HepG2 (cell line): Measurements from ENCODE around the gene SMPD2. TPM values are rescaled to one million over a fixed set of nuclear protein-coding genes. Genes with fewer than 3 reads are reported as not detected.

Experiments
- CENPX ChIP-seq: sonication (generic); formaldehyde crosslinking; IDR thresholded peaks from 2 replicates; pipeline ENCODE4 v1.9.0; 2021; ENCODE audit warnings: mild to moderate bottlenecking, missing genetic modification reagents, moderate library complexity
- ERF ChIP-seq: IDR thresholded peaks from 2 replicates; pipeline ENCODE4 v1.6.1; 2018; ENCODE audit warnings: missing biosample characterization, missing genetic modification reagents
- HMG20A ChIP-seq: IDR thresholded peaks from 2 replicates; pipeline ENCODE4 v1.6.1; 2016; ENCODE audit warnings: borderline replicate concordance
- KLF13 ChIP-seq: sonication (generic); formaldehyde crosslinking; IDR thresholded peaks from 2 replicates; pipeline ENCODE4 v1.4.0; 2020; ENCODE audit warnings: mild to moderate bottlenecking, missing genetic modification reagents
- MAFG ChIP-seq: sonication (generic); formaldehyde crosslinking; IDR thresholded peaks from 2 replicates; pipeline ENCODE4 v1.5.1; 2020; ENCODE audit warnings: mild to moderate bottlenecking, missing genetic modification reagents
- NFKB2 ChIP-seq: sonication (generic); formaldehyde crosslinking; IDR thresholded peaks from 2 replicates; pipeline ENCODE4 v1.4.0; 2020; ENCODE audit warnings: missing genetic modification reagents, borderline replicate concordance
- PHF8 ChIP-seq: sonication (generic); formaldehyde crosslinking; IDR thresholded peaks from 2 replicates; pipeline ENCODE4 v1.5.0; 2020; ENCODE audit warnings: missing genetic modification reagents
- SALL1 ChIP-seq: sonication (generic); formaldehyde crosslinking; IDR thresholded peaks from 2 replicates; pipeline ENCODE4 v1.8.0; 2022; ENCODE audit warnings: mild to moderate bottlenecking, missing genetic modification reagents
- SOX13 ChIP-seq, 3 experiments: fragments of 450-650 bp in 1 of 3; sonication (generic) in 1 of 3; formaldehyde crosslinking in 1 of 3; IDR thresholded peaks in 2 of 3; conservative IDR thresholded peaks in 1 of 3; 2 replicates each; pipeline versions ENCODE4 v1.5.0 to v1.6.1; 2016 to 2020; ENCODE audit warnings: antibody characterized with exemption in 1 of 3, mild to moderate bottlenecking in 1 of 3, missing compliant biosample characterization in 1 of 3, missing genetic modification reagents in 1 of 3, moderate library complexity in 1 of 3
- SP4 ChIP-seq: sonication (generic); formaldehyde crosslinking; IDR thresholded peaks from 2 replicates; pipeline ENCODE4 v1.8.1; 2023; ENCODE audit warnings: mild to moderate bottlenecking, missing genetic modification reagents
- XRCC5 ChIP-seq: fragments of 200-400 bp; formaldehyde crosslinking; optimal IDR thresholded peaks from 2 replicates; pipeline ENCODE3; 2017; ENCODE audit warnings: mild to moderate bottlenecking, low read length
- ZBTB8A ChIP-seq: sonication (generic); formaldehyde crosslinking; IDR thresholded peaks from 2 replicates; pipeline ENCODE4 v1.4.0; 2020; ENCODE audit warnings: mild to moderate bottlenecking, low read depth, missing genetic modification reagents, borderline replicate concordance
- ZFP36L2 ChIP-seq: sonication (generic); formaldehyde crosslinking; IDR thresholded peaks from 2 replicates; pipeline ENCODE4 v1.4.0; 2020; ENCODE audit warnings: missing genetic modification reagents
- ZNF207 ChIP-seq: fragments of 450-650 bp; IDR thresholded peaks from 2 replicates; pipeline ENCODE4 v1.6.1; 2016; ENCODE audit warnings: antibody characterized with exemption, borderline replicate concordance
- ZNF230 ChIP-seq: sonication (generic); formaldehyde crosslinking; IDR thresholded peaks from 2 replicates; pipeline ENCODE4 v1.4.0; 2020; ENCODE audit warnings: mild to moderate bottlenecking, missing genetic modification reagents
- ZNF333 ChIP-seq: sonication (generic); formaldehyde crosslinking; IDR thresholded peaks from 2 replicates; pipeline ENCODE4 v1.4.0; 2020; ENCODE audit warnings: mild to moderate bottlenecking, missing genetic modification reagents, borderline replicate concordance
- ZNF451 ChIP-seq: sonication (generic); formaldehyde crosslinking; IDR thresholded peaks from 2 replicates; pipeline ENCODE4 v1.5.0; 2020; ENCODE audit warnings: mild to moderate bottlenecking, missing genetic modification reagents
- ZNF484 ChIP-seq: sonication (generic); formaldehyde crosslinking; IDR thresholded peaks from 2 replicates; pipeline ENCODE4 v1.5.1; 2020; ENCODE audit warnings: mild to moderate bottlenecking, low read depth, missing genetic modification reagents, borderline replicate concordance
- ZNF790 ChIP-seq: sonication (generic); formaldehyde crosslinking; IDR thresholded peaks from 2 replicates; pipeline ENCODE4 v1.8.0; 2022; ENCODE audit warnings: missing genetic modification reagents, mild to moderate bottlenecking, borderline replicate concordance
- polyA plus RNA-seq, 8 experiments: library from polyadenylated mRNA; depleted of rRNA in 3 of 8; stranded (reverse) in 7 of 8; unstranded in 1 of 8; fragments of >200 nt; fragmentation: Illumina TruSeq in 4 of 8; extraction: Trizol in 4 of 8; gene quantifications; 2 replicates each; pipeline versions ENCODE4 v1.2.1 to v1.2.3, GENCODE V29; 2011 to 2016; ENCODE audit warnings: low read depth in 4 of 8, missing spikeins in 1 of 8, mixed read lengths in 1 of 8; ENCODE audit not compliant: insufficient read depth in 1 of 8
- total RNA-seq, 5 experiments: library from RNA; depleted of rRNA; stranded (reverse); fragments of >200 nt; fragmentation: Illumina TruSeq; extraction: Trizol; gene quantifications; 2 replicates each; pipeline ENCODE4 v1.2.3, GENCODE V29; 2016; ENCODE audit warnings: low read depth in 1 of 5
- TF ChIP-seq, protein P1 (sequence below): sonication (generic); formaldehyde crosslinking; IDR thresholded peaks from 2 replicates; pipeline ENCODE4 v1.5.0; 2020; ENCODE audit warnings: missing genetic modification reagents
- TF ChIP-seq, protein P2 (sequence below): sonication (generic); IDR thresholded peaks from 2 replicates; pipeline ENCODE4 v1.6.1; 2016; ENCODE audit warnings: low read depth, borderline replicate concordance
- TF ChIP-seq, protein P3 (sequence below): sonication (generic); formaldehyde crosslinking; IDR thresholded peaks from 2 replicates; pipeline ENCODE4 v1.4.0; 2020; ENCODE audit warnings: low read depth, mild to moderate bottlenecking, missing genetic modification reagents
- TF ChIP-seq, protein P4 (sequence below): sonication (generic); formaldehyde crosslinking; IDR thresholded peaks from 2 replicates; pipeline ENCODE4 v1.5.0; 2020; ENCODE audit warnings: missing genetic modification reagents

Gene SMPD2
- total and polyA plus RNA-seq, 2 of the 13 experiments (the other 11 are each of a cell fraction or from before 2014, with no cell fraction given) = 5.9 to 10.6 TPM

DNA sequence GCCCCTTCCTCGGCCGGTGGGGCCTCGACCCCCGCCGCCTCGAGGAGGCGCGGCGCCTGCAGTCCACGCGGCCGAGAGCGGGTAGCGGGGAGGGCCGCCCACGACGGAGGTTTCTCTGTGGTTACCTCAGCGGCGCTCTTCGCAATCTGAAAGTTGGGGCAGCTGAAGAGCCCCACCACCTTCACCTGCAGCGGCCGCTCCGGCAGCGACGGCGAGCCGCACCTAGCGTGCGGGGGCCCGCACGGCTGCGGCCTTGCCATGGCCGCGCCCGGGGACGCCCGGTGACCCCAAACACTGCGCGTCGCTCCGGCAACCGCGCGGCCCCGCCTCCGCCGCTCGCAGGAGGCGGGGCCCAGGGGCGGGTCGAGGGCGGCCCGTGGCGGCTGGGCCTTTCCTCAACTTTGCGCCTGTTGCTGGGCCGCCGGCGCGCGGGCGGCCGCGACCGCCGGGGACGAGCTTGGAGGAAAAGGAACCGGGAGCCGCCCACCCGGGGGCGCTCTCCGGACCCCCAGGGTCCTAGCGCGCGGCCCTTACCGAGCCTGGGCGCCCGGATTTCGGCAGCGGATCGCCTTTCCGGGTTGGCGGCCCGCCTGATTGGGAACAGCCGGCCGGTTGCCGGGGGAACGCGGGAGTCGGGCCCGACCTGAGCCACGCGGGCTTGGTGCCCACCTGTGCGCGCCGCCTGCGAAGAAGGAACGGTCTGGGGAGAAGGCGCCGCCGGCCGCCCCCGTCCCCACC, at the start of gene SMPD2, which contains the start of gene PPIL6 (continued):
- TF ChIP-seq ZNF484 (CRISPR knock-in tag) (no peak), XRCC5 (peak; percentile 75), ZNF230 (0 out of 2 replicates have a peak, but pooled peaks have one; percentile 12), NFKB2 (CRISPR knock-in tag) (no peak), CENPX (CRISPR knock-in tag) (no peak), ZNF207 (no peak), ZNF333 (CRISPR knock-in tag) (peak; percentile 75; the same call in 1 of the 2 replicates), SOX13 (IDR thresholded peaks at IDR 0.05) (no peak), SOX13 (CRISPR knock-in tag; conservative IDR thresholded peaks at IDR 0.05 in 1 of 2, IDR thresholded peaks at IDR 0.05 in 1 of 2) (peak in 1 of 2 experiments; percentile 32; a peak in 1 of 4 replicates), ZFP36L2 (CRISPR knock-in tag) (no peak), PHF8 (CRISPR knock-in tag) (peak; percentile 91), ZNF790 (CRISPR knock-in tag) (peak; percentile 34; the same call in 1 of the 2 replicates), KLF13 (CRISPR knock-in tag) (no peak), ZNF451 (CRISPR knock-in tag) (peak; percentile 73; the same call in 1 of the 2 replicates), SALL1 (CRISPR knock-in tag) (peak; percentile 68), HMG20A (CRISPR knock-in tag) (no peak), ZBTB8A (CRISPR knock-in tag) (peak; percentile 61; the same call in 1 of the 2 replicates), MAFG (CRISPR knock-in tag) (no peak), SP4 (CRISPR knock-in tag) (peak; percentile 12; the same call in 1 of the 2 replicates), ERF (CRISPR knock-in tag) (0 out of 2 replicates have a peak, but pooled peaks have one; percentile 38)
- TF ChIP-seq, protein P1, sequence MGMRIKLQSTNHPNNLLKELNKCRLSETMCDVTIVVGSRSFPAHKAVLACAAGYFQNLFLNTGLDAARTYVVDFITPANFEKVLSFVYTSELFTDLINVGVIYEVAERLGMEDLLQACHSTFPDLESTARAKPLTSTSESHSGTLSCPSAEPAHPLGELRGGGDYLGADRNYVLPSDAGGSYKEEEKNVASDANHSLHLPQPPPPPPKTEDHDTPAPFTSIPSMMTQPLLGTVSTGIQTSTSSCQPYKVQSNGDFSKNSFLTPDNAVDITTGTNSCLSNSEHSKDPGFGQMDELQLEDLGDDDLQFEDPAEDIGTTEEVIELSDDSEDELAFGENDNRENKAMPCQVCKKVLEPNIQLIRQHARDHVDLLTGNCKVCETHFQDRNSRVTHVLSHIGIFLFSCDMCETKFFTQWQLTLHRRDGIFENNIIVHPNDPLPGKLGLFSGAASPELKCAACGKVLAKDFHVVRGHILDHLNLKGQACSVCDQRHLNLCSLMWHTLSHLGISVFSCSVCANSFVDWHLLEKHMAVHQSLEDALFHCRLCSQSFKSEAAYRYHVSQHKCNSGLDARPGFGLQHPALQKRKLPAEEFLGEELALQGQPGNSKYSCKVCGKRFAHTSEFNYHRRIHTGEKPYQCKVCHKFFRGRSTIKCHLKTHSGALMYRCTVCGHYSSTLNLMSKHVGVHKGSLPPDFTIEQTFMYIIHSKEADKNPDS (CRISPR knock-in tag) = peak; percentile 39; the same call in 1 of the 2 replicates
- TF ChIP-seq, protein P2, sequence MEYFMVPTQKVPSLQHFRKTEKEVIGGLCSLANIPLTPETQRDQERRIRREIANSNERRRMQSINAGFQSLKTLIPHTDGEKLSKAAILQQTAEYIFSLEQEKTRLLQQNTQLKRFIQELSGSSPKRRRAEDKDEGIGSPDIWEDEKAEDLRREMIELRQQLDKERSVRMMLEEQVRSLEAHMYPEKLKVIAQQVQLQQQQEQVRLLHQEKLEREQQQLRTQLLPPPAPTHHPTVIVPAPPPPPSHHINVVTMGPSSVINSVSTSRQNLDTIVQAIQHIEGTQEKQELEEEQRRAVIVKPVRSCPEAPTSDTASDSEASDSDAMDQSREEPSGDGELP = 0 out of 2 replicates have a peak, but pooled peaks have one; percentile 2
- TF ChIP-seq, protein P3, sequence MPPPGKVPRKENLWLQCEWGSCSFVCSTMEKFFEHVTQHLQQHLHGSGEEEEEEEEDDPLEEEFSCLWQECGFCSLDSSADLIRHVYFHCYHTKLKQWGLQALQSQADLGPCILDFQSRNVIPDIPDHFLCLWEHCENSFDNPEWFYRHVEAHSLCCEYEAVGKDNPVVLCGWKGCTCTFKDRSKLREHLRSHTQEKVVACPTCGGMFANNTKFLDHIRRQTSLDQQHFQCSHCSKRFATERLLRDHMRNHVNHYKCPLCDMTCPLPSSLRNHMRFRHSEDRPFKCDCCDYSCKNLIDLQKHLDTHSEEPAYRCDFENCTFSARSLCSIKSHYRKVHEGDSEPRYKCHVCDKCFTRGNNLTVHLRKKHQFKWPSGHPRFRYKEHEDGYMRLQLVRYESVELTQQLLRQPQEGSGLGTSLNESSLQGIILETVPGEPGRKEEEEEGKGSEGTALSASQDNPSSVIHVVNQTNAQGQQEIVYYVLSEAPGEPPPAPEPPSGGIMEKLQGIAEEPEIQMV (CRISPR knock-in tag) = 0 out of 2 replicates have a peak, but pooled peaks have one; percentile 18
- TF ChIP-seq, protein P4, sequence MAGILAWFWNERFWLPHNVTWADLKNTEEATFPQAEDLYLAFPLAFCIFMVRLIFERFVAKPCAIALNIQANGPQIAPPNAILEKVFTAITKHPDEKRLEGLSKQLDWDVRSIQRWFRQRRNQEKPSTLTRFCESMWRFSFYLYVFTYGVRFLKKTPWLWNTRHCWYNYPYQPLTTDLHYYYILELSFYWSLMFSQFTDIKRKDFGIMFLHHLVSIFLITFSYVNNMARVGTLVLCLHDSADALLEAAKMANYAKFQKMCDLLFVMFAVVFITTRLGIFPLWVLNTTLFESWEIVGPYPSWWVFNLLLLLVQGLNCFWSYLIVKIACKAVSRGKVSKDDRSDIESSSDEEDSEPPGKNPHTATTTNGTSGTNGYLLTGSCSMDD (CRISPR knock-in tag) = 0 out of 2 replicates have a peak, but pooled peaks have one; percentile 64
